K562 (cell line): ENCODE results near the gene RRAS. TPM values are rescaled to one million over a fixed set of nuclear protein-coding genes. Genes with fewer than 3 reads are reported as not detected.

Experiments
- ELF2 ChIP-seq: fragments of 250-450 bp; sonication (Bioruptor Pico); IDR thresholded peaks from 2 replicates; pipeline ENCODE4 v1.5.0; 2021; ENCODE audit warnings: mild to moderate bottlenecking
- ELK1 ChIP-seq: sonication (generic); formaldehyde crosslinking; IDR thresholded peaks from 2 replicates; pipeline ENCODE4 v1.8.1; 2022; ENCODE audit warnings: missing genetic modification reagents
- HMGXB4 ChIP-seq: sonication (generic); formaldehyde crosslinking; IDR thresholded peaks from 2 replicates; pipeline ENCODE4 v1.8.1; 2023; ENCODE audit warnings: mild to moderate bottlenecking, missing genetic modification reagents
- IRF1 ChIP-seq: sonication (generic); formaldehyde crosslinking; IDR thresholded peaks from 2 replicates; pipeline ENCODE4 v1.8.0; 2022; ENCODE audit warnings: missing genetic modification reagents, mild to moderate bottlenecking, borderline replicate concordance
- PBX2 ChIP-seq, 2 experiments: IDR thresholded peaks in 1 of 2; conservative IDR thresholded peaks in 1 of 2; 2 replicates each; pipeline ENCODE4 v1.6.1; 2016; ENCODE audit warnings: low read depth in 2 of 2, mild to moderate bottlenecking in 1 of 2, missing compliant biosample characterization in 1 of 2, missing genetic modification characterization in 1 of 2, moderate library complexity in 1 of 2
- SOX6 ChIP-seq: fragments of 450-650 bp; IDR thresholded peaks from 2 replicates; pipeline ENCODE4 v1.6.1; 2014; ENCODE audit warnings: mild to moderate bottlenecking
- TRIM25 ChIP-seq: fragments of 450-650 bp; IDR thresholded peaks from 2 replicates; pipeline ENCODE4 v1.7.0; 2016; ENCODE audit warnings: borderline replicate concordance
- YBX1 ChIP-seq: fragments of 450-650 bp; IDR thresholded peaks from 2 replicates; pipeline ENCODE4 v1.7.1; 2016; ENCODE audit warnings: mild to moderate bottlenecking
- ZNF12 ChIP-seq: sonication (generic); formaldehyde crosslinking; IDR thresholded peaks from 2 replicates; pipeline ENCODE4 v1.4.0; 2020; ENCODE audit warnings: mild to moderate bottlenecking, missing genetic modification reagents
- ZNF347 ChIP-seq: fragments of 450-650 bp; formaldehyde crosslinking; IDR thresholded peaks from 2 replicates; pipeline ENCODE4 v1.4.0; 2020; ENCODE audit warnings: low read depth, mild to moderate bottlenecking, moderate library complexity
- ZNF592 ChIP-seq: fragments of 450-650 bp; IDR thresholded peaks from 2 replicates; pipeline ENCODE4 v1.6.1; 2017; ENCODE audit warnings: antibody characterized with exemption, mild to moderate bottlenecking
- polyA plus RNA-seq, 8 experiments: library from polyadenylated mRNA; depleted of rRNA in 4 of 8; stranded (reverse) in 5 of 8; unstranded in 3 of 8; fragments of >200 nt; fragmentation: Nextera tagmentation in 2 of 8; fragmentation: Illumina TruSeq in 1 of 8; extraction: Ambion mirVana in 2 of 8; extraction: Trizol in 1 of 8; gene quantifications; 2 replicates each; pipeline versions ENCODE4 v1.2.1 to v1.2.3, GENCODE V29; 2011 to 2014; ENCODE audit warnings: inconsistent platforms in 1 of 8, missing spikeins in 1 of 8
- total RNA-seq, 7 experiments: library from RNA; depleted of rRNA in 6 of 7; stranded (reverse); fragments of >200 nt in 6 of 7; fragmentation: Illumina TruSeq in 2 of 7; extraction: Trizol in 2 of 7; gene quantifications; 2 replicates each; pipeline versions ENCODE4 v1.2.1 to v1.2.3, GENCODE V29; 2011 to 2021; ENCODE audit warnings: low replicate concordance in 1 of 7

RRAS gene
- total and polyA plus RNA-seq, 9 of the 15 experiments (the other 6 are each of a cell fraction or from before 2014, with no cell fraction given): 0.70 to 17.3 (median 8.2) TPM

- TF ChIP-seq ELK1 (CRISPR knock-in tag): no peak
- TF ChIP-seq SOX6: peak; percentile 70; the same call in 1 of the 2 replicates
- no peak for TF ChIP-seq YBX1
- TF ChIP-seq IRF1 (CRISPR knock-in tag): no peak
- no peak for TF ChIP-seq ZNF592
- no peak for TF ChIP-seq PBX2 (CRISPR knock-in tag; IDR thresholded peaks at IDR 0.05; ENCODE audit: low read depth)
- TF ChIP-seq PBX2 (tag; conservative IDR thresholded peaks at IDR 0.05; ENCODE audit: low read depth): no peak
- TF ChIP-seq ZNF12 (CRISPR knock-in tag): peak; percentile 21; the same call in 1 of the 2 replicates
- no peak for TF ChIP-seq ELF2 (CRISPR knock-in tag)
- TF ChIP-seq HMGXB4: no peak; the same call in 1 of the 2 replicates
- TF ChIP-seq ZNF347: no peak
- no peak for TF ChIP-seq TRIM25
These were observed at the start of gene RRAS (continued) for GRCh38 chr19:49640113-49640898.
